Stimulated activated CD8-positive, alpha-beta memory T cell treated with anti-CD3 and anti-CD28 coated beads, Interleukin-12 subunit alpha, Interleukin-12 subunit beta, amount 100 ng/mL, for 24 hours (primary cell): ENCODE results near the gene CD68.
A peak's percentile ranks its signal among the peaks of the same experiment; 100 is the strongest.

ENCODE experiments used
- DNase-seq: peaks from one replicate; pipeline ENCODE4 v3.0.0-alpha.2; 2020; ENCODE audit errors: extremely low read depth

The CD68 gene

DNA sequence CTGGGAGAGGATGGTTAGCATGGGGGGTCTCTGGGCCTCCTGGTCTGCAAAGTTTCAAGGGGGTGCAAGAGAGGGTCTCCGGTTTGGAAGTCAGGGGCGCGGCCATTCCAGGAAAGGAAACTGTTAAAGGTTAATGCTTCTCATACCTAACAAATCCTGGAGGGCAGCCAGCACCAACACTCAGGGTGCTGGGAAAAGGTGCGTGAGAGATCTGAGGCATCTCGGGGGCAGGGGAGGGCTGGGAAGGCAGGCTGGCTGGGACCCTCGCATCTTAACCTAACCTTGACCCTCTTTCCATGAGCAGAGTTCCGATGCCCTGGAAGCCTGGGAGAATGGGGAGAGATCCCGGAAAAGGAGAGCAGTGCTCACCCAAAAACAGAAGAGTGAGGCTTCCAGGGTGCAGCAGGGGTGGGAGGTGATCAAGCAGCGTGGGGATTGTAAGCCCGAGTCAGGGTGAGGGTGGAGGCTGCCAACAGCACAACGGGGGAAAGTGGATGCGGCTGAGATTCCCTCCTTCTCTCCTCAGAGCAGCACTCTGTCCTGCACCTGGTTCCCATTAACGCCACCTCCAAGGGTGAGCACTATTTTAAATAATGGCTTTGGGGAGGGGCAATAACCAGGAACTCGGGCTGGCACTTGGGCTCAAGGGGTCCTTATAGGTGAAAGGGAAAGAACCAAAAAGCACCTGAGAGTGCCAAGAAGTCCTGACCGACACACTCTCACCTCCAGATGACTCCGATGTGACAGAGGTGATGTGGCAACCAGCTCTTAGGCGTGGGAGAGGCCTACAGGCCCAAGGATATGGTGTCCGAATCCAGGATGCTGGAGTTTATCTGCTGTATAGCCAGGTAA is 19.9 kb upstream of the CD68 start:
- no peak for DNase-seq

GRCh38 chr17:7560172-7561027 is 19.0 kb upstream of the CD68 start:
- DNase-seq: no peak

DNA sequence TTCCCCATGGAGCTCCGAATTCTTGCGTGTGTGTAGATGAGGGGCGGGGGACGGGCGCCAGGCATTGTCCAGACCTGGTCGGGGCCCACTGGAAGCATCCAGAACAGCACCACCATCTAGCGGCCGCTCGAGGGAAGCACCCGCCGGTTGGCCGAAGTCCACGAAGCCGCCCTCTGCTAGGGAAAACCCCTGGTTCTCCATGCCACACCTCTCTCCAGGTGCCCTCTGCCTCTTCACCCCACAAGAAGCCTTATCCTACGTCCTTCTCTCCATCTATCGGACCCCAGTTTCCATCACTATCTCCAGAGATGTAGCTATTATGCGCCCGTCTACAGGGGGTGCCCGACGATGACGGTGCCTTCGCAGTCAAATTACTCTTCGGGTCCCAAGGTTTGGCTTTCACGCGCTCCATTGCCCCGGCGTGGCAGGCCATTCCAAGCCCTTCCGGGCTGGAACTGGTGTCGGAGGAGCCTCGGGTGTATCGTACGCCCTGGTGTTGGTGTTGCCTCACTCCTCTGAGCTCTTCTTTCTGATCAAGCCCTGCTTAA is 18.3 kb upstream of the CD68 start:
- no peak for DNase-seq

- peak; percentile 75 for DNase-seq
These were observed 17.7 kb upstream of the CD68 start, which contains the start of gene SENP3 for GRCh38 chr17:7561589-7562207. TSS of gene SENP3 (plus strand) at chr17:7561919. CDS start at chr17:7563077, 1,158 bp downstream.

DNA sequence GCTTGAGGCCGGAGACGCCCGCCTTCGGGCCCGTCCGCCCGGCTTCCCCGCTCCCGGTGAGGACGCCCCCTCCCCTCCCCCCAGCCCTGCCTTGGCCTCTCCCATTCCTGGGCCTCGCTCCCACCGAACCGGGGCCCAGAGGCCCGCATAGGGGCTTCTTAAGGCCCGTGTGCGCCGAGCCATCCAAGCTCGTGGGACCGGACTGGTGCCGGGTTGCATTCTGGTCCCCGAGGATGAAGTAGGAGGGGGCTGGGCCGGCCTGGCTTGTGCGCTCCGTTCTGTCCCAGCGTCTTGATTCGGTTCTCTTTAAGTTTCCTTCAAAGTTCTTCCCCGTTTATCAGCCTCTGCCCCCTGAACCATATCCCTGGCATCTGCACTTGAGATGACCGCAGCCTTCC is 17.2 kb upstream of the CD68 start:
- DNase-seq: no peak

DNA sequence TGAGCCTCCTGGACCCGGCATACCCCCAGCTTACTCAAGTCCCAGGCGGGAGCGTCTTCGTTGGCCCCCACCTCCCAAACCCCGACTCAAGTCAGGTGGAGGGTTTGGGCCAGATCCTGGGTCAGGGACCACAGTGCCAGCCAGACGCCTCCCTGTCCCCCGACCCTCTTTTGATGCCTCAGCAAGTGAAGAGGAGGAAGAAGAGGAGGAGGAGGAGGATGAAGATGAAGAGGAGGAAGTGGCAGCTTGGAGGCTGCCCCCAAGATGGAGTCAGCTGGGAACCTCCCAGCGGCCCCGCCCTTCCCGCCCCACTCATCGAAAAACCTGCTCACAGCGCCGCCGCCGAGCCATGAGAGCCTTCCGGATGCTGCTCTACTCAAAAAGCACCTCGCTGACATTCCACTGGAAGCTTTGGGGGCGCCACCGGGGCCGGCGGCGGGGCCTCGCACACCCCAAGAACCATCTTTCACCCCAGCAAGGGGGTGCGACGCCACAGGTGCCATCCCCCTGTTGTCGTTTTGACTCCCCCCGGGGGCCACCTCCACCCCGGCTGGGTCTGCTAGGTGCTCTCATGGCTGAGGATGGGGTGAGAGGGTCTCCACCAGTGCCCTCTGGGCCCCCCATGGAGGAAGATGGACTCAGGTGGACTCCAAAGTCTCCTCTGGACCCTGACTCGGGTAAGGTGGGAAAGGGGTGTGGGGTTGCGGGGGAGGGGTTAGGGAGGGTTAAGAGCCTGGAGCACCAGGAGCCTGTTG is 16.1 kb upstream of the CD68 start:
- DNase-seq: no peak

GRCh38 chr17:7569571-7569970 is 9.9 kb upstream of the CD68 start:
- DNase-seq: no peak

- no peak for DNase-seq
These were observed 9.1 kb upstream of the CD68 start for GRCh38 chr17:7570351-7570750.

- DNase-seq: no peak
These were observed 7.2 kb upstream of the CD68 start for GRCh38 chr17:7572338-7572587.

- peak; percentile 96 for DNase-seq
These were observed 6.7 kb upstream of the CD68 start for GRCh38 chr17:7572588-7573323.

GRCh38 chr17:7573324-7574080 is 5.9 kb upstream of the CD68 start:
- peak; percentile 72 for DNase-seq

DNA sequence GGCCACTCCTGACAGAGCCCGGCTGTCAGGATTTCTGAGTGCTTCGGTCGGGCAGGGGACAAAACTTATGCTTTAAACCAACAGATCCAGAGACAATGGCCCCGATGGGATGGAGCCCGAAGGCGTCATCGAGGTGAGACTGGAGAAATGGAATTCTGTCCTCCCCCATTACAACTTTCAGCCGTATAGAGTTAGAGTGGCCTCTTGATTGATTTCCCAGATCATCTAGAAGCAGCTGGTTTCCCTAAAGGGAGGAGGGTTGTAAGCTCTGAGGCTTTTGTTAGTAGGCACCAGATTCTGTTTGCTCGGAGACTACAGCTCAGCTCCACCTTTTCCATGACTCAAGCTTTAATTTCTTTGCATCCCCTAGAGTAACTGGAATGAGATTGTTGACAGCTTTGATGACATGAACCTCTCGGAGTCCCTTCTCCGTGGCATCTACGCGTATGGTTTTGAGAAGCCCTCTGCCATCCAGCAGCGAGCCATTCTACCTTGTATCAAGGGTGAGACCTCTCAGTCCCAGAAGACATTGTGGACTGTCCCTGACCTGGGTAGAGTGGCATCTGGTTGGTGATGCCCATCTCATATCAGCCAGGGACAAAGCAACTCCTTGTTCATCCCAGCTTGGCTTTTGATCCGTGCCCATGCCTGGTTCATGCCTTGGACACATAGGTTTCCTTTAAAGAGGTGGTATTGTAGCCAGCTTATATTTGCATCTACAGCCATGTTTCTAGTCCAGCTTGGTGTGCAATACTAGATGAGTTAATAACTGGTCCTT is 5.1 kb upstream of the CD68 start:
- no peak for DNase-seq

- no peak for DNase-seq
These were observed 4.0 kb upstream of the CD68 start for GRCh38 chr17:7575481-7575883.

GRCh38 chr17:7575959-7576358 is 3.5 kb upstream of the CD68 start:
- no peak for DNase-seq

DNA sequence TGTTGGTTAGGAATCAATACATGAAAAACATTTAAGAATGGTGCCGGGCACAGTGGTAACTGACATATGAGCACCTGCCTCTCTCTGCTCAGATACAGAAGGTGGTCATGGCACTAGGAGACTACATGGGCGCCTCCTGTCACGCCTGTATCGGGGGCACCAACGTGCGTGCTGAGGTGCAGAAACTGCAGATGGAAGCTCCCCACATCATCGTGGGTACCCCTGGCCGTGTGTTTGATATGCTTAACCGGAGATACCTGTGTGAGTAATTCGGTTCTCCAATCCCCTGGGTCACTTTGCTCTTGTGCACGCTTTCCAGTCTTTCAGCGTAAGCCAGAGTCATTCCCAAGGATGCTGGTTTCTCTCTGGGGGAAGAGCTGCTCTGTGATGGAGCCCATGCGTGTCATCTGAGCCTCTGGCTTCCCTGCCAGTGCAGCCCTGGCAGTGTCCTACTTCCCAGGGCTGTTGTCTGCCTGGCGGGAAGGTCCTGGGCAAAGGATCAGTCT is 3.0 kb upstream of the CD68 start:
- DNase-seq: no peak

DNA sequence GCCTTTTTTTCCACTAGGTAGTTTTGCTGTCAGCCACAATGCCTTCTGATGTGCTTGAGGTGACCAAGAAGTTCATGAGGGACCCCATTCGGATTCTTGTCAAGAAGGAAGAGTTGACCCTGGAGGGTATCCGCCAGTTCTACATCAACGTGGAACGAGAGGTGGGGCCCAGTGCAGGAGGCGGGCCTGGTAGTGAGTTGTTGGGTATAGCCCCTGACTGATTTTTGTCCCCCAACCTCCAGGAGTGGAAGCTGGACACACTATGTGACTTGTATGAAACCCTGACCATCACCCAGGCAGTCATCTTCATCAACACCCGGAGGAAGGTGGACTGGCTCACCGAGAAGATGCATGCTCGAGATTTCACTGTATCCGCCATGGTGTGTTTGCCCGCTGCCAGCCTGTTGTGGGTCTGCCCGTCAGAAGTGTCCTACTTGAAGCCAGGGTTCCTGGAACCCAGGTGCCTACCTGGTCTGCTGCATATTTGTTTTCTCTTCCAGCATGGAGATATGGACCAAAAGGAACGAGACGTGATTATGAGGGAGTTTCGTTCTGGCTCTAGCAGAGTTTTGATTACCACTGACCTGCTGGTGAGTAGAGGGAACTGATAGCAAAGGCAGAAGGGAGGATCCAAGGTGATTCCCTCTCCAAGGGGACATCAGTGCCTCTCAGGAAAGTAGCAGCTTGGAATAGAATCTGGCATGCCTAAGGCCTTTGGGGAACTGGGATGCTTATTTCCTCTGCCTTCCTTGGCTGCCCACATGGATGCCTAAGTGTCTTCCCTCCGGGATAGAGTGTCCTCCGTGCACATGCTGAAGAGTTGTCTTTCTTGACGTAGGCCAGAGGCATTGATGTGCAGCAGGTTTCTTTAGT is 1.9 kb upstream of the CD68 start:
- no peak for DNase-seq

DNA sequence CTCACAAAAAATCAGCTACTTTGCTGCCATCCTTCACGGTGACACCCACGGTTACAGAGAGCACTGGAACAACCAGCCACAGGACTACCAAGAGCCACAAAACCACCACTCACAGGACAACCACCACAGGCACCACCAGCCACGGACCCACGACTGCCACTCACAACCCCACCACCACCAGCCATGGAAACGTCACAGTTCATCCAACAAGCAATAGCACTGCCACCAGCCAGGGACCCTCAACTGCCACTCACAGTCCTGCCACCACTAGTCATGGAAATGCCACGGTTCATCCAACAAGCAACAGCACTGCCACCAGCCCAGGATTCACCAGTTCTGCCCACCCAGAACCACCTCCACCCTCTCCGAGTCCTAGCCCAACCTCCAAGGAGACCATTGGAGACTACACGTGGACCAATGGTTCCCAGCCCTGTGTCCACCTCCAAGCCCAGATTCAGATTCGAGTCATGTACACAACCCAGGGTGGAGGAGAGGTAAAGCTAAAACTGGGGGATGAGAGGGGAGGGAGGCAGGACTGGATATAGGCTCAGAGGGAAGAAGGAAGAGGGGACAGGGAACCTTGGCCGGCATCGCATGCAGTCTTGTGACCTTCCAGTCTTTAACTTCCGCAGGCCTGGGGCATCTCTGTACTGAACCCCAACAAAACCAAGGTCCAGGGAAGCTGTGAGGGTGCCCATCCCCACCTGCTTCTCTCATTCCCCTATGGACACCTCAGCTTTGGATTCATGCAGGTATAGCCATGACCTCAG is 581 bp downstream of the CD68 start:
- no peak for DNase-seq
